Lung (tissue), 12 donors: ENCODE results near the gene BLVRA. TPM values are rescaled to one million over a fixed set of nuclear protein-coding genes. Genes with fewer than 3 reads are reported as not detected.
"Not testable (repeated sequence)": the region's sequence is repeated elsewhere in the genome, so short reads cannot be mapped to it uniquely, and the experiment has no call there.

Experiments
- ATAC-seq: fragments of 200-7000 bp; cut with Tn5 transposase; one replicate; pipeline ENCODE4 v1.9.1; 2020; ENCODE audit warnings: moderate number of reproducible peaks; ENCODE audit not compliant: insufficient read depth, low FRiP score
- DNase-seq, 3 donors: peaks; one replicate each; pipeline ENCODE4 v3.0.0-alpha.2; 2013 to 2017
- H3K27ac ChIP-seq, 2 donors: one replicate each; pipeline ENCODE4 v1.5.1; 2013; ENCODE audit warnings: mild to moderate bottlenecking in 2 of 2, moderate library complexity in 2 of 2, control low read depth in 1 of 2, inconsistent platforms in 1 of 2, low read depth in 1 of 2, low read length in 1 of 2
- H3K27me3 ChIP-seq, 3 donors: one replicate each; pipeline ENCODE4 v1.5.1; 2013; ENCODE audit warnings: low read length in 2 of 3; ENCODE audit not compliant: control insufficient read depth in 3 of 3, insufficient read depth in 3 of 3
- H3K36me3 ChIP-seq, 4 donors: one replicate each; pipeline ENCODE4 v1.5.1; 2013; ENCODE audit warnings: low read length in 4 of 4, mild to moderate bottlenecking in 1 of 4, moderate library complexity in 1 of 4; ENCODE audit not compliant: control insufficient read depth in 4 of 4, insufficient read depth in 4 of 4
- H3K4me1 ChIP-seq, 5 donors: one replicate each; pipeline ENCODE4 v1.5.1; 2013; ENCODE audit warnings: low read length in 5 of 5, mild to moderate bottlenecking in 2 of 5, moderate library complexity in 1 of 5; ENCODE audit not compliant: control insufficient read depth in 5 of 5, insufficient read depth in 5 of 5
- H3K4me3 ChIP-seq: one replicate; pipeline ENCODE4 v1.5.1; 2013; ENCODE audit warnings: mild to moderate bottlenecking, control low read depth, moderate library complexity
- H3K9ac ChIP-seq, 2 donors: one replicate each; pipeline ENCODE4 v1.5.1; 2013; ENCODE audit warnings: low read length in 2 of 2, control low read depth in 1 of 2; ENCODE audit not compliant: insufficient read depth in 1 of 2
- H3K9me3 ChIP-seq, 4 donors: one replicate each; pipeline ENCODE4 v1.5.1; 2013; ENCODE audit warnings: low read length in 3 of 4, mild to moderate bottlenecking in 1 of 4, moderate library complexity in 1 of 4; ENCODE audit not compliant: control insufficient read depth in 4 of 4, insufficient read depth in 3 of 4
- WGBS, 2 donors: extraction: QIAGEN DNeasy Blood & Tissue Kit; methylation state at CpG; one replicate each; pipeline ENCODE4 v1.1.7; 2013; 5-methylcytosine and 5-hydroxymethylcytosine counted together
- polyA plus RNA-seq, 2 donors: library from polyadenylated mRNA; stranded (reverse); fragments of 200-250 nt; gene quantifications; one replicate each; pipeline ENCODE4 v1.2.1, GENCODE V29; 2013
- total RNA-seq, 2 donors: library from RNA; depleted of rRNA in 1 of 2; stranded (reverse); fragments of >200 nt in 1 of 2; gene quantifications; one replicate each; pipeline ENCODE4 v1.2.1, GENCODE V29; 2014 to 2021
- TF ChIP-seq, protein P1 (sequence below): IDR thresholded peaks from 2 replicates; pipeline ENCODE4 v1.5.1; 2012; ENCODE audit warnings: mild to moderate bottlenecking; ENCODE audit errors: control extremely low read depth, extremely low read depth
- donor health status: control.
- donor health status: control.
- donor health status: Bipolar disorder and iron deficiency.
- donor health status: healthy.
- donor health status: DM: yes; HTN: yes; CAD: no.

BLVRA gene
- total and polyA plus RNA-seq, 4 donors, result 25.9 to 143 (median 97.1) TPM

- ATAC-seq (no peak), DNase-seq (no peak)
- peaks cover 3 to 12% (median 3%) of the 10 kb centered on the region in 4 donors for H3K36me3 ChIP-seq
- no peaks in the 10 kb centered on the region for H3K27me3 ChIP-seq
- no peaks in the 10 kb centered on the region for H3K9me3 ChIP-seq
- WGBS, 2 donors, result 90 to 96% methylated on average over 5 of the region's 5 CpGs
- H3K4me1 ChIP-seq, result peaks cover 0 to 13% (median 8%) of the 10 kb centered on the region in 5 donors
- TF ChIP-seq, protein P1, sequence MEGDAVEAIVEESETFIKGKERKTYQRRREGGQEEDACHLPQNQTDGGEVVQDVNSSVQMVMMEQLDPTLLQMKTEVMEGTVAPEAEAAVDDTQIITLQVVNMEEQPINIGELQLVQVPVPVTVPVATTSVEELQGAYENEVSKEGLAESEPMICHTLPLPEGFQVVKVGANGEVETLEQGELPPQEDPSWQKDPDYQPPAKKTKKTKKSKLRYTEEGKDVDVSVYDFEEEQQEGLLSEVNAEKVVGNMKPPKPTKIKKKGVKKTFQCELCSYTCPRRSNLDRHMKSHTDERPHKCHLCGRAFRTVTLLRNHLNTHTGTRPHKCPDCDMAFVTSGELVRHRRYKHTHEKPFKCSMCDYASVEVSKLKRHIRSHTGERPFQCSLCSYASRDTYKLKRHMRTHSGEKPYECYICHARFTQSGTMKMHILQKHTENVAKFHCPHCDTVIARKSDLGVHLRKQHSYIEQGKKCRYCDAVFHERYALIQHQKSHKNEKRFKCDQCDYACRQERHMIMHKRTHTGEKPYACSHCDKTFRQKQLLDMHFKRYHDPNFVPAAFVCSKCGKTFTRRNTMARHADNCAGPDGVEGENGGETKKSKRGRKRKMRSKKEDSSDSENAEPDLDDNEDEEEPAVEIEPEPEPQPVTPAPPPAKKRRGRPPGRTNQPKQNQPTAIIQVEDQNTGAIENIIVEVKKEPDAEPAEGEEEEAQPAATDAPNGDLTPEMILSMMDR, result no peak
- peak overlapping the region in 1 of 2 donors; percentile 20 for H3K27ac ChIP-seq
- no peak overlapping the region for H3K4me3 ChIP-seq
- no peak overlapping the region for H3K9ac ChIP-seq
Measured at GRCh38 chr7:43784030-43784584, 25.6 kb downstream of the BLVRA start.

DNA sequence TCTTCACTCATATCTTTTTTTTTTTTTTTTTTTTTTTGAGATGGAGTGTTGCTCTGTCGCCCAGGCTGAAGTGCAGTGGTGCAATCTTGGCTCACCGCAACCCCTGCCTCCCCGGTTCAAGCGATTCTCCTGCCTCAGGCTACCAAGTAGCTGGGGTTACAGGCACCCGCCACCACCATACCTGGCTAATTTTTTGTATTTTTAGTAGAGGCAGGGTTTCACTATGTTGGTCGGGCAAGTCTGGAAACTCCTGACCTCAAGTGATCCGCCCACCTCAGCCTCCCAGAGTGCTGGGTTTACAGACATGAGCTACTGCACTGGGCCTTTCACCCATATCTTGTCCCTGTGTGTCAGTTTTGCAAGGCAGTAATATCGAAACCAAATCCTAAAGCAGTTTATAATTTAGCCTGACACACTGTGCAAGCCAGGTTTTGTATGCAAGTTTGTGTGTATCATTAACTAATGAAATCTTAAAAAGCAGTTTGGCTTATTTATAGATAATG lies 26.2 kb downstream of the BLVRA start:
- DNase-seq, H3K27ac ChIP-seq: not testable (repeated sequence)

GRCh38 chr7:43785420-43785819 lies 26.9 kb downstream of the BLVRA start:
- Histone ChIP-seq H3K27ac (peak overlapping the region in 1 of 2 donors; percentile 10), H3K27me3 (no peaks in the 10 kb centered on the region), H3K36me3 (peaks cover 3 to 20% (median 13%) of the 10 kb centered on the region in 4 donors), H3K9ac (no peak overlapping the region), H3K9me3 (no peaks in the 10 kb centered on the region), H3K4me3 (no peak overlapping the region), H3K4me1 (peaks cover 0 to 13% (median 8%) of the 10 kb centered on the region in 5 donors)
- TF ChIP-seq, protein P1, result no peak
- DNase-seq, result peak in 2 of 3 donors; percentile 4 to 69
- WGBS, 2 donors, result 67 to 82% methylated on average over 2 of the region's 2 CpGs
- peak; percentile 15 for ATAC-seq

More for the DNA sequence above, 26.2 kb downstream of the BLVRA start:
- not testable (repeated sequence) for H3K9me3 ChIP-seq, ATAC-seq, H3K27me3 ChIP-seq, H3K4me3 ChIP-seq, H3K9ac ChIP-seq
- 83 to 85% methylated on average over 8 of the region's 8 CpGs for WGBS, 2 donors
- Histone ChIP-seq H3K36me3 (peaks cover 3 to 17% (median 7%) of the 10 kb centered on the region in 4 donors), H3K4me1 (peaks cover 0 to 13% (median 8%) of the 10 kb centered on the region in 5 donors)

- no peak for ATAC-seq
- no peaks in the 10 kb centered on the region for H3K9me3 ChIP-seq
- peaks cover 0 to 5% (median under 1%) of the 10 kb centered on the region in 5 donors for H3K4me1 ChIP-seq
- no peaks in the 10 kb centered on the region for H3K27me3 ChIP-seq
- whole genome bisulfite sequencing, 2 donors, result 92 to 94% methylated on average over 14 of the region's 14 CpGs
- no peak overlapping the region for H3K9ac ChIP-seq
- DNase-seq, result no peak
- TF ChIP-seq, protein P1, result no peak
- H3K4me3 ChIP-seq, result no peak overlapping the region
- peaks cover 18 to 28% (median 21%) of the 10 kb centered on the region in 4 donors for H3K36me3 ChIP-seq
- H3K27ac ChIP-seq, result no peak overlapping the region
Measured at GRCh38 chr7:43787771-43788170, 29.3 kb downstream of the BLVRA start.
